ENCODE data around the gene ART1.

DNA sequence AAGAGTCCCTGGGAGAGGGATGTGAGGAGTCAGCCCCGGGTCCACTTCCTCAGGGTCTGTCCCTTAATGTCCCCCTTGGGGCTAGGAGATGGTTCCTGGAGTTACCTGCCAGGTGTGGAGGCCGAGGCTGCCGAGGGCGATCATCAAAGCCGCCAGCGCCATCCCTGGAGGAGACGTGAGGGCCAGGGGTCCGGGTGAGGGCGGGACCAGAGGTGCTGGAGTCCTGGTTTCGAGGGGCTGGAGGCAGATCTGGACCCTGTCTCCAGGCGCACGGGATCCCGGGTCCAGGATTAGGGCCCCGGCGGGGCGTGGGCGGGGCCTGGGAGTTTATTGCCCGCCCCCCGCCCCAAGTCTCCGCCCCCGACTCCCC is 3.2 kb upstream of the ART1 start, which contains the start of gene ART5:
- TF ChIP-seq CTCF (IDR thresholded peaks at IDR 0.05 in 4 of 5, conservative IDR thresholded peaks at IDR 0.05 in 1 of 5) (no peak), POLR2A (IDR thresholded peaks at IDR 0.05) (no peak)

Measured in gastrocnemius medialis (tissue), 4 donors.